Fibroblast of villous mesenchyme (primary cell): ENCODE data around the gene C19orf44. TPM values are rescaled to one million over a fixed set of nuclear protein-coding genes. Genes with fewer than 3 reads are reported as not detected.

ENCODE experiments used
- DNase-seq: peaks from one replicate; pipeline ENCODE4 v3.0.0-alpha.2; 2010; ENCODE audit warnings: low read depth
- H3K4me3 ChIP-seq: 2 replicates; pipeline ENCODE4 v1.5.1; 2011; ENCODE audit warnings: low read depth, mild to moderate bottlenecking, low read length
- CTCF ChIP-seq: IDR thresholded peaks from 2 replicates; pipeline ENCODE4 v1.5.1; 2012; ENCODE audit warnings: low read depth, mild to moderate bottlenecking, low read length; ENCODE audit not compliant: insufficient read depth
- total RNA-seq: library from RNA; depleted of rRNA; stranded (reverse); fragments of >200 nt; gene quantifications from 2 replicates; pipeline ENCODE4 v1.2.3, GENCODE V29; 2012

Gene C19orf44
- total RNA-seq, 1 donor: 6.0 TPM

DNA sequence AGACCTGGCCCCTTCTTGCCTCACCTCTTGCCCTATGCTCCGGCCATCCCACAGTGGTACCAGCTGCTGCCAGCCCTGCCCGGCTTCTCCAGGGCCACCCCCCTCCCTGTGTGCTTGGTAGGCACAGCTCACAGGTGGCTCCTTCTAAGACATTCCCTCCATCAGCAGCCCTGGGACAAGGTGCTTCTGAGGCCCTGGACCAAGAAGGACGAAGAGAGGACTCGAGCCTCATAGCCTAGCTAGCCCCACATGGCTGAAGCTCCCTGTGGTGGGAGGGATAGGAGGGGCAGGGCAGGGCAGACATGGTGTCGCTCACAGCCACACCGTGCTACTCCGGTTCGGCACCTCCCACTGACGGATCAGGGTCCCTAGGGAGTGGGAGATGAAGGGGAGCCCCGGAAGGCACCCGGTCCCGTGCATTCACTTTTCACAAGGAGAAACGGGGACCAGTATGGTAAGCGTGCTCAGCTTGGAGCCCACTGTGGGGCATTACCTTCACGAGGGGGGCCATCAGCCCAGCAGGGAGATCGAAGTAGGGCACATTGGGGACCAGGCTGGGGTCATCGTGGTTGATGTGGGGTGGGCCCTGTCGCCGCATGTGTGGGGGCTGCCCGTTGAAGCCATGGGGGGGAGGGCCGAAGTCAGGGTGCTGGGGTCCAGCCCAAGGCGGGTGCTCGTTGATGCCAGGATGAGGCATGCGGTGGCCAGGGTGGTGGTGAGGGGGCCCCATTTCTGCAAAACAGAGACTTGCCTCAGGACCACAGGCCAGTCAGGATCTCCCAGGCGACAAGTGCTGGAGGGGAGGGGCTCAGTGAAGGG lies 26.6 kb downstream of the C19orf44 start:
- no peak for TF ChIP-seq CTCF
- no peak overlapping the region for H3K4me3 ChIP-seq
- no peak for DNase-seq

DNA sequence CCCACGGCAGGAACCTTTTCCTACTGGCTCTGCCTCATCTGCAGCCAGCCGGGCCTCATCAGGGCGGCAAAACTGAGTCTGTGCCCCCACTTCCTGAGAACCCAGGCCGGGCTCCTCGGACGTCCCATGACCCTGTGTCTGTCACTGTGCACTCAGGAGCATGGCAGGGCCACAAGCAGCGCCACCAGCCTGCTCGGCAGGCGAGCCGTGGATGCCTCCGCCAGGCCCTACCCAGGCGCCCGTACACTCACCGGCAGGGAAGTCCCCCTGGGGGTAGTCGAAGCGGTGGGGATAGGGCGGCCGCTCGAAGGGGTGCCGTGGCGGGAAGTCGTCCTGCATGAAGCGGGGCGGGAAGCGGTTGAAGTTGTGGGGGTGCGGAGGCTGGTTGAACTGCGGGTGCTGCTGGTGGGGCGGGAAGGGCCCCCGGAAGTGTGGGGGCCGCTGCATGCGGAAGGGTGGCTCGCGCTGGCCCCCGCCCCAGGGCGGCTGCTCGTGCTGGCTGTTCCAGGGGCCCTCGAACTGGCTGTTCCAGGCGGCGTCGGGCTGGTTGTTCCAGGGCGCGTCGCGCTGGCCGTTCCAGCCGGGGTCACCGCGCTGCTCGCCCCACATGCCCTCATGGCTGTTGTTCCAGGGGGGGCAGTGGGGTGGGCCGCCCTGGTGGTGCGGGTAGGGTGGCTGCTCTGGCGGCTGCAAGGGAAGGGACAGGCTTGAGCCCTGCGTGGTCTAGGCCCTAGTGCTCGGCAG lies 29.0 kb downstream of the C19orf44 start:
- no peak for DNase-seq
- TF ChIP-seq CTCF: no peak
- no peak overlapping the region for H3K4me3 ChIP-seq

GRCh38 chr19:16525751-16526481 lies 29.7 kb downstream of the C19orf44 start:
- no peak for TF ChIP-seq CTCF
- H3K4me3 ChIP-seq: no peak overlapping the region
- DNase-seq: no peak

- H3K4me3 ChIP-seq: no peak overlapping the region
- no peak for TF ChIP-seq CTCF
- no peak for DNase-seq
Observed at GRCh38 chr19:16527334-16527935, 31.2 kb downstream of the C19orf44 start.

DNA sequence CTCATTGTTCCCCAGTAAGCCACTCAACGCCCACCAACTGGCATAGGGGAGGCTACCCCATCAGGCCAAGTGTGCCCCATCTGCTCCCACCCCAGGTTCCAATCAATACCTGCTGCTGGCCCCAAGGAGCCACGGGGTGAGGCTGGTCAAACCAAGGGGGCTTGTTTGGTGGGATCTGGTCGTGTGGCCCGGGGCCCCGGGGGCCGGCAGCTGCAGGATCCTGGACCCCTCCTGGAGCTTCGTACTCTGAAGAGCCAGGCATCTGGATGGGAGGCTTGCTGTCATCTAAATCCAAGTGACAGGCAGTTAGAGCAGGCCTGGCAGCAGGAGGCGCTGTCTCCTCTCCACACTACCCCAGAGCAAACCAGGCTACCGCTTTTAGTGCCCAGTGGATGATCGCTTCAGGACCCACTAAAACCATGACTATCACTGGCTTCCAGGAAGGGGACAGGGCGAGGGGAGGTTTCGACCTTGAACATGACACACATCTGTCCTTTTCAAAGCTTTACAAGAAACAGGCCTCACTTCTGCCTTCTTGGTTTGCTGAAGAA lies 31.9 kb downstream of the C19orf44 start:
- peak; percentile 13 for DNase-seq
- H3K4me3 ChIP-seq: no peak overlapping the region
- TF ChIP-seq CTCF: peak; percentile 43

- DNase-seq: no peak
- no peak for TF ChIP-seq CTCF
Observed at GRCh38 chr19:16529466-16530144, 33.4 kb downstream of the C19orf44 start.

More at GRCh38 chr19:16529466-16530144, 33.4 kb downstream of the C19orf44 start:
- H3K4me3 ChIP-seq: no peak overlapping the region
